GOT3 (cell line): ENCODE results near the gene RRBP1.

Experiments
- DNase-seq: peaks from one replicate; lab custom pipeline; 2025; ENCODE audit warnings: mixed read lengths; lab: John Stamatoyannopoulos, UW

RRBP1 gene

DNA sequence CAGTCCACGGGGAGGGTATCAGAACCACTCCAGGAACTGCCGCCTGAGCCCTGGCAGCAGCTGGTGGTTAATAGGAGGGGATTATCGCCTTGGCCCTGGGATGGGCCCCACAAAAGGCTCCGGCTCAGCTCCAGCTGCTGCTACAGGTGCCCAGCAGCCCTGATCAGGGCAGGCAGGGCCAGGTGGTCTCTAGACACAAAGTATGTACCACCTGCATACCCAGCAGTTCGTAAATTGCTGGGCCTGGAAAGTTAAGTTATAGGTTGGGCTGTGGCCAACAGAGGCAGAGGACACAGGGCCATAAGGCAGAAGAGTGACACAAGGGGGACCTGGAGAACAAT, 35.1 kb downstream of the RRBP1 start:
- DNase-seq, result no peak

GRCh38 chr20:17646209-17646960, 35.7 kb downstream of the RRBP1 start:
- no peak for DNase-seq

DNA sequence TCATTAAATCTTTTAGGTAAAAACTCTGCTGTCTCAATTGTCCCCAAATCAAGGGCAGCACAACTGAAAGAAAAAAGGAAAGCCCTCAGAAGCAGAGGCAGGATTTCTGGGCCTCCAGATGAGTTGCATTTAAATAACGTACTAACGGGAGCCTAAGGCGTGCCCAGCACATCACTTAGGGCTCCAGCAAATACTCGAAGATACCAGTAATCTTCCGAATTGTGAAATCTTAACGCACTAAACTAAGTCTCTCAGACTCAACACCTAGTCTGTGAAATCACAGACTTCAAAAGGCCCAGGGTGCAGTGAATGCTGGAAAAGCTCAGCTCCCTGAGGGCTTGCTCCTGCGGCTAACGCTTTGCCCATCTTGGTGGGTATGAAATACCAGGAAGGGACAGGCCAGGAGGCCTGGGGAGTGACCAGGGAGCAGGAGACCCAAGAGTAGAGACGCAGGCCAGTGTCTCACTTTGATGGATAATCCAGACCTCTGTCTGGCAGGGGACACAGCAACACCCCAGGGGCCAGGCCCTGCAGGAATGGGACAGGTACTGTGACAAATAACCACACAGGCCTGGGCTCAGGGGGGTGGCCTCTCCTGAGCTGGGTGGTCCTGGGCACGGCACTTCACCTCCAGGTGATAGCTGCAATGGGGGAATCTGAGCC, 36.4 kb downstream of the RRBP1 start:
- DNase-seq, result no peak

GRCh38 chr20:17645010-17645409, 37.0 kb downstream of the RRBP1 start:
- DNase-seq, result no peak

- DNase-seq, result no peak
Measured at GRCh38 chr20:17644451-17644850, 37.6 kb downstream of the RRBP1 start.

- no peak for DNase-seq
Measured at GRCh38 chr20:17643531-17644188, 38.4 kb downstream of the RRBP1 start.

DNA sequence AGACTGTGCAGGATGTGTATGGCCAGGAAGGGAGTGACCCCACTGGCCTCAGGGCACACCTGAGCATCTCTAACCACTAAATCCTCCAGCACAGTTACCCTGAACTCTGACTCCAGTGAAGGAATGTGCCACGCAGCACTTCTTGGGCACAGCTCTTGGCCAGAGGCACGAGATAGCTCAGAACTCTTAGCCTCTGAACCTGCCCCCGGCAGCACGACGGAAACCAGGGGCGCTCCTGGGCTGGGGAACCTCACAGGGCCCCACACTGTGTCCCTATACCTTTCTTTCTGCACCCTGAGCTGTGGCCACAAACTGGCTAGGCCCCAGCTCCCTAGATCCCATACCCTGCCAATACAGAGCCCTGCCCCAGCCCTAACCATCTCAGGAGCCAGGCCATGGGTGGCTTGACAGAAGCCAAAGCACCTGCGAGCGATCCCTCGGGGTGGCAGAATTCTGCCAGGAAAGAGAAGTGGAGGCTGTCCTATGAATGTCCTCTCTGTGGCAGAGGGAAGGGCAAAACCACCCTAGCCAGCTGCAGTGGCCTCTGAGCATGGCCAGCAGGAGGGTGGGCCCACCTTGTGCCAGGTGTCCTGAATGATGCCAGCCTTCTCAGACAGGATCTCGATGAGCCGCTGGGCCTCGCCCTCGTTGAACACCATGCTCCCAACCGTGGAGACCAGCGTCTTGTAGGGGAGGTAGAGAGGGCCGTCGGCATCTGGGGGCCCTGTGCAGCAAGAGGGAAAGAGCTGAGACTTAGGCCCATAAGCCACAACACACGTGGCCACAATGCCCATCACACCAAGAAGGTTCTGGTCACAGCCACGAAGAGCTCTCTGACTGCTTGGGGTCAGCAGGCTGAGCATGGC, 39.4 kb downstream of the RRBP1 start:
- DNase-seq, result no peak

DNA sequence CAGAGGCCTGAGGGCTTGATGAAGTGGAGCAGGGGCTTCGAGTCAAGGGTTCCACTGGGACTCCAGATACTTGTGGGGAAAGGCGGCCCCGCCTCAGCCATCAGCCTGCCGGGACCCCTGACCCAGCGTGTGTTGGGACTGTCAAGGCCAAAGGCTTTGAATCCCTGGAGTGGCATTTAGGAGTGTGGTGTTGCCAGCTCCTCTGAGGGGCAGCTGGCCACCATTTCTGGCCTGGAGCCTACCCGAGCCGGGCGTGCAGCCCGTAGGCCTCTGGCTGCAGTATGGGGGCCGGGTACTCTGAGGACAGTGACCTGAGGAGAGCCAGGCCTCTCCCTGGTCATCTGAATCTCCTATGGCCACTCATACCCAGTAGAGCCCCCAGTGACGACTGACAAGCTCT, 40.0 kb downstream of the RRBP1 start:
- no peak for DNase-seq

DNA sequence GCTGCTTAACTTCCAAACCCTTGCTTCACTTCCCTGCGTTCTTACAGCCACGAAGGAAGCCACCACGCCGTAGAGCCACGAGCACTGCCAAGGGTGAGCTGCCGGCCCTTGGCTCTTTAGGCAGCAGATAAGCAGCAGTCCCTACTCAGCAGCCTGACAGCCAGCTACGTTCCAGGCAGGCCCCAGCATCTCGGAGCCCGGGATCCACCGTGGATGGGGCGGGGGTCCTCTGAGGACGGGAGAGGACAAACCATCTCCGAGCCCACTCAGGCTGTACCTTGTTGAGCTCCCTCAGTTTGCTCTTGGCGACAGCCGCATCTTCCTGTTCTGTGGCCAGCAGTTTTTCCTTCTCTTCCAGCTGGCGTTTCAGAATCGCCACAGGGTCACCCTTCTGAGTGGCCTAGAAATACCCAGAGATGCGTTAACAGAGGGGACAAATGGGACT, 40.5 kb downstream of the RRBP1 start:
- no peak for DNase-seq

DNA sequence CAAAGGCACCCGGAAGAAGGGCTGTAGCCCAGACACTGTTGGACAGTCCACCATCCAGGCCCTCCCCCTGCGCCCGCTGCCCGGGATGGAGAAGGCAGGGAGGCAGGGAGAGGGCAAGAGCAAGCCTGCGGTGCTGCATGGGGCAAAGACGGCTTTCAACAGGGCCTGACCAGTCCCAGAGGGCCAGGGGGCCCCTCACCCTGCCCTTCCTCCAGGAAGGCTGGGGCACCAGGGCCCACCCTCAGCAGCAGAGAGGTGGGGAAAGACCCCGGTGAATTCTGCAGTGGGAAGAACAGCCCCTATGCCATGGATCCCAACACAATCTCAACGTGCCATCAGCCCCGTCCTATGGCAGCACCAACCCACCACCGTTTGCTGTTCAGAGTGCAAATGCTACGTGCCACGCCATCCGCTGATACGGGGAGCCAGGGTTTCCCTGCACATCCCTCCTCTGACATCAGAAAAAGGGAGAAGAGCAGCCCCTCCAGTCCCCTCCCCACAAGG, 41.1 kb downstream of the RRBP1 start:
- DNase-seq, result no peak

DNA sequence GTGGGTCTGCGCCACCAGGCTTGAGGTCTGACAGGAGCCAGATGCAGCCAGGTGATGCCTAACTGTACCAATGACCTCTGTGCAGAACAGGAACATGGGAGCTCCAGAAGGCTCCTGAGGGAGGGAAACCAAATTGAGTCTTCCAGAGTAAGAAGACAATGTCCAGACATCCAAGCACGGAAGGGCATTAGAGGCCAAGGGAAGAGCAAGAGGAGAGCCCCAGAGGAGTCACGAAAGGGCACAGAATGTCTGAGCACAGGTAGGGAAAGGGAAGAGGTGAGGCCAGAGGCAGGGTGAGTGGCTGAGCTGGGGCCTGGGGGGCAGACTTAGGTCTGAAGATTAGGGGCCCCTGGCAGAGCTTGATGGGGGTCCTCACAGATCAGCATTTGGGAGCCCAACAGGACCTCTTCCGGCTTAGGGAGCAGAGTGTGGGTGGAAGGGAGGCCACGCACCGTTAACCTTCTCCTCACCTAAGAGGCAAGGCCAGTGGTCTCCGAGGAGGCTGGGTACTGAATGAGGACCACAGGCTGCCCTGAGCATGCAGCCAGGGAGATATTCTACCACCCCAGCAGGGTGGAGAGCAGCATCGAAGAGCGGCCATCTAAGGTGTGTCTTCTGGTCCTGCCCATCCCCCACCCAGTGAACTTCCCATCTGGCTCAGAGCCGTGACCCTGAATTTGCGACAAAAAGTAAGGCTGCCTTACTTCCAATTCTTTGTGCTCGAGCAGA, 41.7 kb downstream of the RRBP1 start:
- DNase-seq, result no peak

DNA sequence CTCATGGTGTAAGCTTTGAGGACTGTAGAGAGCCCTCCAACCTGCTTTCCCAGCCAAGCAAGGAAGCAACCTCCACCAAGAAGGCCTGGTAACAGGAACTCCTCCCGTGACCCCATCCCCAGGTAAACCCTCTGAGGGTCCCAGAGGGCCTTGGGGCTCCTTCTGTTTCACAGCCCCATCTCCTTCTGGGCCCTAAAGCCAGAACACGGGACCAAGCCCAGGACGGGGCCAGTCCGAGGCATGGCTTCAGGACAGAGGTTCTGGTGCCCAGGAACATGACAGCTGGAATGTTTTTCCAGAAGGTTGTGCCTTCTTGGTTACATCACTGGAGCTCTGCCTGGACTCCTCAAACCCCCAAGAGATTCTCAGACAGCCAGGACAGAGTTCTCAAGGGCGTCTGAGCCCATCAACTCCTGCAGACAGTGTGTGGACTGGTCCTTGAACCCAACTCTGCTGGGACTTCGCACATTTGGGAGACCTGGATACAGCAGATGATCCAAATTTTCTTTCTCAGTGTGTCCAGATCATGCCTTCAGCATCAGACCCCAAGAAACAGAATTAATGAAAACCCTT, 43.1 kb downstream of the RRBP1 start:
- DNase-seq, result no peak

DNA sequence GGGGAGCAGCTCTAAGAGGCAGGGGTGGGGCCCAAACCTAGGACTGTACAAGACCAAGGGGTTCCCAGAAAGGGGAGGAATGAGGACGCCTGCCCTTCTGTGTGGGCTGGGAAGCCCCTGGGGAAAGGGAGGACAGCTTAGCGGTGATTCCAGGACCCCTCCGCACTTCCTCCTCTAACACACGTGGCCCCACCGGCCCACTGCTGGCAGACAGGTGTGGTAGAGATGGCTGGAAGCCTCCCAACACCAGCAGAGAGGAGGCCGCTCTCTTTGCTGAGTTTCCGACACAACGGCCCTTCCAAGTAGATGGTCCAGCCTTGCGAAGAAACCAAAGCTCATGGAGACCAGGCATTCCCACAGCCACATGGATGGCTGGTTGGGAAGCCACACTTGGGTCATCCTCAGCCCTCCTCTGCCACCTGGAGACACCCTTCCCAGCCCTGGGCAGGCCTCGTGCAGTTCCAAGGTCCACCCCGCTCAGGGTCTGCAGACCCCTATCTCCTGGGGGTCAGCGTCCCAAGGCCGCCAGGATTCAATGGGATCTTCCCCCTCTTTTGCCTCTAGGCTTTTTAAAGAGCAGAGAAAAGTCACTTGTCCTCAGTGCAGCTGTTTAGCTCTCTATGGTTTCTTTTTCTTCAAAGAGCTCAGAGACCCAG, 43.9 kb downstream of the RRBP1 start:
- DNase-seq, result no peak

DNA sequence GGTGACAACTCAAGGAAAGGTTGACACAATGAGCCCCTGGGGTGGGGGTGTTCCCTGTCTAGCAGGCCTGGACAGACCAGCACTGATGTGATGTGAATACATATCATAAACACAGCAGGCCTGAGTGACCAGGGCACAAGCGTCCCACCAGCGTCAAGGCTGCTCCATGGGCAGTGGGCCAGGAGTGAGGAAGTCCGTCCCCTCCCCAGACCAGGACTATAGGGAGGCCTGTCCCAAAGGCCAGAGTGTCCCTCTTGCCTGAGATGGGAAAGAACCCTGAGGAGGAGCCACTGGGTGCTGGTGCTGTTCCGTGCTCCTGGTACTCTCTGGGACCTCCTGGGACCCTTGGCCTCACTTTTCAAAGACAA, 44.6 kb downstream of the RRBP1 start:
- no peak for DNase-seq

DNA sequence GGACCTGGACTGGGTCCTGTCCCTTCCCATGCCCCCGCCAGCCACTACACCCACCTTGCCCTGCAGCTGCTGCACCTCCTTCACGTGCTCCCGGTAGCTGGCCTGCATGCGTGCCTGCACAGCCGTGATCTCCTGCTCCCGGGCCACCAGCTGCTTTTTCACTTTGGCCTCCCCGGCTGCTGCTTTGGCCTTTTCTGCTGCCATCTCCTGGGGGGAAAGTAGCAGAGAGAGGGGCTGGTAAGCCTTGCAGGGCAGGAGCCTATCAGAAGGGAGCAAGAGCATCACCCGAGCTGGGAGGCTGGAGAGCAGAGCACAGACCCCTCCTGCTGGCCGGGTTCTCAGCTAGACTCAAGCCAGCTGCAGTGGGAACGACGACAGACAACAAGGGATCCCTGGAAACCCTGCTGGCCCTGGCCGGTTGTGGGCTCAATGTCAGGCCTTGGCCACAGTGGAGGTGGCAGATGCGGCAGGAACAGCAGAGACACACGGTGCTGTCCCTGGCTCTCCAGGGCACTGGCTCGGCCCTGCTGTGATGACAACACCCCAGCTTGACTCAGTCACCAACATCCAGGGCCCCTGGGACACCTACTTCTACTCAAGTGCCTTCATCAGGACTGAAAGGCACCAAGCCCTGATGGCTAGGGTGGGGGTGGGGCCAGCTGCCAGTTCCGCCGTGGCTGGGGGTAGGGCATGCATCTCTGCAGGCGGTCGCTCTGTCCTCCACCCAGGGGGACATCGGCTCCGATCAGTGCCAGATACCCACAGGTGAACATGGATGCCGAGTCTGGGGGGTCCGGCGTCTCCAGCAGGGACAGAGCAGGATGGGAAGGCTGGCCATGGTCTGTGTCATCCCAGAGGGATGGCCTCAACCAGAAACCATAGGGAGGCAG, 45.3 kb downstream of the RRBP1 start:
- no peak for DNase-seq

- DNase-seq, result no peak
Measured at GRCh38 chr20:17635332-17636244, 46.5 kb downstream of the RRBP1 start.

DNA sequence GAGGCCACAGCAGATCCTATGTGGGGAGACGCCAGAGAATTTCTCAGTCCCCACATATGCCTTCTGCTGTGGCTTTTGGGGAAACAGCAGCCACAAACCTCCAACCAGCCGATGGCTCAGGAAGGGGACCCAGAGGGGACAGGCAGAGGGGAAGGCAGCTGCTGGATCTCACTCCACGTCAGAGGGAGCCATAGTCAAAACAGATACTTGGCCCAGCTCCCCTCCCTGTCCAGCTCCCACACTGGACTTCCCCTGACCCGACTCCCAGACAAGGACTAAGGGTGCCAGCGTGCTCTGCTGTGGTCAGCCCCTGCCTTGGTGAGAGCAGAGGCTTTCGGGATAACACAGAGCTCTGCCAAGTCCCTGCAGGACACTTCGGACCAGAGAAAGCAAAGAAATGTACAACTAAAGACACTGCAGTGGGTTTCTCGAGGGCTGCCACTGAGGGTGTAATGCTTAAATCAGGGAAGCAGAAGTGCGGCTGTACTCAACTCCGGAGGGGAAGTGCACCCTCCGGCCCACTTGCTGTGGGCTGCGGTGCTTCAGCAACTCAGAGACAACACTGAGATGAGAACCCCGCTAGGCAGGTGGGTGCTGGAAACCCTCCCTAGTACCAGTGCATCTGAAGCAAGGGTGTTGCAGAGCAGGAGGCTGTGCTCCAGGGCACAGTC, 47.2 kb downstream of the RRBP1 start:
- DNase-seq, result no peak
